IPS-18a (cell line): ENCODE data around the gene CDCA3.

ENCODE experiments used
- H3K27ac ChIP-seq: one replicate; pipeline ENCODE4 v1.5.1; 2013; ENCODE audit warnings: low read length
- H3K27me3 ChIP-seq: one replicate; pipeline ENCODE4 v1.6.1; 2013; ENCODE audit warnings: mild to moderate bottlenecking, low read length; ENCODE audit not compliant: control insufficient read depth, insufficient read depth
- H3K36me3 ChIP-seq: one replicate; pipeline ENCODE4 v1.6.1; 2013; ENCODE audit warnings: low read depth, low read length; ENCODE audit not compliant: control insufficient read depth
- H3K4me1 ChIP-seq: one replicate; pipeline ENCODE4 v1.6.1; 2013; ENCODE audit warnings: low read depth, low read length; ENCODE audit not compliant: control insufficient read depth
- H3K4me3 ChIP-seq: one replicate; pipeline ENCODE4 v1.5.1; 2013; ENCODE audit warnings: low read length
- H3K9ac ChIP-seq: one replicate; pipeline ENCODE4 v1.6.1; 2013; ENCODE audit warnings: mild to moderate bottlenecking, low read length, moderate library complexity
- H3K9me3 ChIP-seq: one replicate; pipeline ENCODE4 v1.6.1; 2013; ENCODE audit warnings: low read depth, low read length; ENCODE audit not compliant: control insufficient read depth

The CDCA3 gene

GRCh38 chr12:6828781-6829535 is 22.1 kb downstream of the CDCA3 start:
- Histone ChIP-seq H3K9me3 (no peaks in the 10 kb centered on the region), H3K27me3 (peaks cover 12% of the 10 kb centered on the region), H3K36me3 (peaks cover 29% of the 10 kb centered on the region), H3K9ac (peak overlapping the region; percentile 61), H3K27ac (no peak overlapping the region), H3K4me1 (peaks cover 5% of the 10 kb centered on the region), H3K4me3 (peak overlapping the region; percentile 84)

GRCh38 chr12:6827982-6828780 is 22.9 kb downstream of the CDCA3 start, which contains the start of gene P3H3:
TSS of gene P3H3 (plus strand) at chr12:6828407. CDS start at chr12:6828441, 34 bp downstream.
- peaks cover 21% of the 10 kb centered on the region for H3K36me3 ChIP-seq
- peaks cover 5% of the 10 kb centered on the region for H3K4me1 ChIP-seq
- H3K4me3 ChIP-seq, result peak within 1 kb of the TSS; percentile 84
- no peaks in the 10 kb centered on the region for H3K9me3 ChIP-seq
- H3K27ac ChIP-seq, result no peak within 1 kb of the TSS
- H3K9ac ChIP-seq, result peak within 1 kb of the TSS; percentile 61
- peaks cover 12% of the 10 kb centered on the region for H3K27me3 ChIP-seq

GRCh38 chr12:6827437-6827911 is 23.6 kb downstream of the CDCA3 start:
- H3K36me3 ChIP-seq, result peaks cover 19% of the 10 kb centered on the region
- no peaks in the 10 kb centered on the region for H3K9me3 ChIP-seq
- H3K9ac ChIP-seq, result no peak overlapping the region
- peaks cover 5% of the 10 kb centered on the region for H3K4me1 ChIP-seq
- H3K4me3 ChIP-seq, result no peak overlapping the region
- H3K27ac ChIP-seq, result no peak overlapping the region
- peaks cover 12% of the 10 kb centered on the region for H3K27me3 ChIP-seq

- Histone ChIP-seq H3K4me3 (no peak overlapping the region), H3K27me3 (peaks cover 12% of the 10 kb centered on the region), H3K36me3 (peaks cover 15% of the 10 kb centered on the region), H3K9ac (no peak overlapping the region), H3K4me1 (peaks cover 10% of the 10 kb centered on the region), H3K9me3 (no peaks in the 10 kb centered on the region), H3K27ac (no peak overlapping the region)
Measured at GRCh38 chr12:6826734-6827436, 24.2 kb downstream of the CDCA3 start.

- Histone ChIP-seq H3K36me3 (peaks cover 8% of the 10 kb centered on the region), H3K9me3 (no peaks in the 10 kb centered on the region), H3K4me1 (peaks cover 10% of the 10 kb centered on the region), H3K27me3 (peaks cover 12% of the 10 kb centered on the region), H3K9ac (no peak overlapping the region), H3K27ac (no peak overlapping the region), H3K4me3 (no peak overlapping the region)
Measured at GRCh38 chr12:6826125-6826733, 24.9 kb downstream of the CDCA3 start.

DNA sequence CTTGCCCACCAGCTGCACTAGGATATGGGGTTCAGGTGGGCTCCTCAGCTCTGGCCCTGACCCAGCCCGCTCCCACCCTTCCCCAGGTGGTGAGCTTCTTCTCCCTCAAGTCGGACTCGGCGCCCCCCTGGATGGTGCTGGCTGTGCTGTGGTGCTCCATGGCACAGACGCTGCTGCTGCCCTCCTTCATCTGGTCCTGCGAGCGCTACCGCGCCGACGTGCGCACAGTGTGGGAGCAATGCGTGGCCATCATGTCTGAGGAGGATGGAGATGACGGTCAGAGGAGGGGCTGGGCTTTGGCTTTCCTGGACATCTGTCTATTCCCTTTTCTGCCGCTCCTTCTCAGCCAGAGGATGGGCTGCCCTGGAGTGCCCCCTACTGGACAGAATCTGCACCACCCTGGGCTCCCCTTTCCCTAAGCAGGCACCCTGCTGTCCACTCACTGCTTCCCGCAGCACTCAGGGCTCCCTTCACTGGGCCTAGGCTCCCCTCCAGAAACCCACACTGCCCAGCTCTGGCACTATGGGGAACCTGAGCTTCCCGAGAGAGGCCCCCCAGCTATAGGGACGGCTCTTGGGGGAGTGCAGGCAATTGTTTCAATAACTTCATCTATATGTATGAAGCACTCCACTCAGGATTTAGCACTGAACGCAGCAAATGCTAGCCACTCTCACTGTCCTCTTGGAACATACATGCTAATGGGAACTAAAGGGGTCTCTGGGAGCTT is 25.5 kb downstream of the CDCA3 start:
- Histone ChIP-seq H3K36me3 (peaks cover 2% of the 10 kb centered on the region), H3K4me1 (peaks cover 16% of the 10 kb centered on the region), H3K9ac (no peak overlapping the region), H3K27ac (no peak overlapping the region), H3K9me3 (no peaks in the 10 kb centered on the region), H3K27me3 (peaks cover 12% of the 10 kb centered on the region), H3K4me3 (peak overlapping the region; percentile 46)

GRCh38 chr12:6824901-6825381 is 26.1 kb downstream of the CDCA3 start:
- Histone ChIP-seq H3K36me3 (no peaks in the 10 kb centered on the region), H3K9ac (no peak overlapping the region), H3K27me3 (peaks cover 12% of the 10 kb centered on the region), H3K4me1 (peaks cover 20% of the 10 kb centered on the region), H3K9me3 (no peaks in the 10 kb centered on the region), H3K27ac (no peak overlapping the region), H3K4me3 (peak overlapping the region; percentile 46)

- Histone ChIP-seq H3K9ac (no peak overlapping the region), H3K36me3 (no peaks in the 10 kb centered on the region), H3K27me3 (peaks cover 12% of the 10 kb centered on the region), H3K4me1 (peaks cover 21% of the 10 kb centered on the region), H3K27ac (no peak overlapping the region), H3K4me3 (no peak overlapping the region), H3K9me3 (no peaks in the 10 kb centered on the region)
Measured at GRCh38 chr12:6824085-6824775, 26.9 kb downstream of the CDCA3 start.

DNA sequence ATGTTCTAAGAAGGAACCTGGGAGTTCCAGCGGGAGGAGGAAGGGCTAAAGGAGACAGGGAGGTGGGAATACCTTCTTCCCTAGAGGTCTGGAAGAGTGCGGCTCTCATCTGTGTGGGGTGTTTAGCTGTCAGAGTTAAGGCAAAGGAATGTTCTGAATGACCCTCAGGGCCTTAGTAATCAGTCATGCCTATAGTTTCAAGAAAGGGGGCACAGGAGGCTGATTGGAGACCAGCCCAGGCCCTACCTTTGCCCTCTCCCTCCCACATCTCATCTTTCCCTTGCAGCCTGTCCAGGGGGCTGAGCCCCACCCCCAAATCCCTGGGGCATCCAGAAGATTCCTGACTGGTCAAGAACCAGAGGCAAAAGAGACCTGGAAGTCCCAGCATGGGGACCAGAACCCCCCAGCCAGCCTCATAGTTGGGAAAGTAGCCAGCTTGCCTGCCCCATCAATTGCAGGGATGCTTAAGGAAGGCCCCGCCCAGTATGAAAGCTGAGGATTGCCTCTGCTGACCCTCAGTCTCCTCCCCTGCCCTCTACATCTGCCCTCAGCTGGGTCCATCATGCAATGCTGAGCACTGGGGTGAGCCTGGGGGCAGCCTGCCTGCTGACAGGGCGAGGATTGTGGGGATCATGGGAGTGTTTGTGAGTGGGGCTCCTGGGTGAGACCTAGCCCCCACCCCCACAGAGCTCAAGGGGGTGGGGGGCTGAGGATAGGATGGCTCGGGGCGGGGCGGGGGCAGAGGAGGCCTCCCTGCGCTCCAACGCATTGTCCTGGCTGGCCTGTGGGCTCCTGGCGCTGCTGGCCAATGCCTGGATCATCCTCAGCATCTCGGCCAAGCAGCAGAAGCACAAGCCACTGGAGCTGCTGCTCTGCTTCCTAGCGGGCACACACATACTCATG is 27.7 kb downstream of the CDCA3 start:
- H3K4me1 ChIP-seq, result peaks cover 24% of the 10 kb centered on the region
- peaks cover 12% of the 10 kb centered on the region for H3K27me3 ChIP-seq
- H3K27ac ChIP-seq, result no peak overlapping the region
- H3K9me3 ChIP-seq, result no peaks in the 10 kb centered on the region
- H3K9ac ChIP-seq, result no peak overlapping the region
- no peaks in the 10 kb centered on the region for H3K36me3 ChIP-seq
- H3K4me3 ChIP-seq, result no peak overlapping the region
